Dedifferentiated amniotic fluid mesenchymal stem cell (primary cell): ENCODE measurements around the gene FAM219A.

ENCODE experiments used
- DNase-seq: peaks from one replicate; pipeline ENCODE4 v3.0.0-alpha.2; 2016; ENCODE audit errors: extremely low spot score

The FAM219A gene

GRCh38 chr9:34400686-34401602 is 57.4 kb downstream of the FAM219A start:
- DNase-seq = no peak

GRCh38 chr9:34400275-34400674 is 58.1 kb downstream of the FAM219A start:
- DNase-seq = no peak

- DNase-seq = no peak
Observed at GRCh38 chr9:34399729-34400128, 58.6 kb downstream of the FAM219A start.

- no peak for DNase-seq
Observed at GRCh38 chr9:34398875-34399274, 59.5 kb downstream of the FAM219A start.

- no peak for DNase-seq
Observed at GRCh38 chr9:34396276-34397214, 61.8 kb downstream of the FAM219A start.

- DNase-seq = no peak
Observed at GRCh38 chr9:34392511-34392910, 65.9 kb downstream of the FAM219A start.

- no peak for DNase-seq
Observed at GRCh38 chr9:34387239-34387638, 71.1 kb downstream of the FAM219A start.

- DNase-seq = no peak
Observed at GRCh38 chr9:34386656-34387055, 71.7 kb downstream of the FAM219A start.

GRCh38 chr9:34385561-34386230 is 72.7 kb downstream of the FAM219A start:
- DNase-seq = no peak

GRCh38 chr9:34384368-34385165 is 73.8 kb downstream of the FAM219A start:
- no peak for DNase-seq

GRCh38 chr9:34383904-34384303 is 74.5 kb downstream of the FAM219A start:
- no peak for DNase-seq

- no peak for DNase-seq
Observed at GRCh38 chr9:34382879-34383278, 75.5 kb downstream of the FAM219A start.

GRCh38 chr9:34382054-34382453 is 76.3 kb downstream of the FAM219A start:
- DNase-seq = no peak

GRCh38 chr9:34381323-34381722 is 77.0 kb downstream of the FAM219A start:
- DNase-seq = no peak

- DNase-seq = peak; percentile 17
Observed at GRCh38 chr9:34380511-34381315, 77.7 kb downstream of the FAM219A start.

- DNase-seq = no peak
Observed at GRCh38 chr9:34380034-34380510, 78.3 kb downstream of the FAM219A start.

- DNase-seq = peak; percentile 77
Observed at GRCh38 chr9:34379334-34380033, 78.9 kb downstream of the FAM219A start.

GRCh38 chr9:34378376-34379060 is 79.9 kb downstream of the FAM219A start:
- no peak for DNase-seq

GRCh38 chr9:34377404-34377746 is 81.0 kb downstream of the FAM219A start:
- no peak for DNase-seq
